ENCODE measurements around the gene DLGAP1.

DNA sequence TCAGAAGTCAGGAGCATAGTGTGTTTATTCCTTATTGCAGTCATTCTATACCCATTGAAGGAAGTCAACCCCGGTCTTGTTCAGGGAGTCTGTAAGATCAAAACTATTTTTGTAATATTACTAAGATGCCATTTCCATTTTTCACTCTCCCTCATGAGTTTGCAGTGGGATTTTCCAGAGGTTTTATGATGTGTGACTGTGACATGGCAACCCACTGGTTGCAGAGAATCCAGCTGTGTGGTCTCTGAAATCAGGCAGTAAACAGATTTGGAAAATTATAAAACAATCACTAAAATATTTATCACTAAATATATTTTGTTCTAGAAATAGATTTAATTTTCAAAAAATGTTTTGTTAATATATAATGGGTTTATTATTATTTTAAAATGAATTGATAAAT is 38.1 kb downstream of the DLGAP1 start:
- TF ChIP-seq, protein P1, sequence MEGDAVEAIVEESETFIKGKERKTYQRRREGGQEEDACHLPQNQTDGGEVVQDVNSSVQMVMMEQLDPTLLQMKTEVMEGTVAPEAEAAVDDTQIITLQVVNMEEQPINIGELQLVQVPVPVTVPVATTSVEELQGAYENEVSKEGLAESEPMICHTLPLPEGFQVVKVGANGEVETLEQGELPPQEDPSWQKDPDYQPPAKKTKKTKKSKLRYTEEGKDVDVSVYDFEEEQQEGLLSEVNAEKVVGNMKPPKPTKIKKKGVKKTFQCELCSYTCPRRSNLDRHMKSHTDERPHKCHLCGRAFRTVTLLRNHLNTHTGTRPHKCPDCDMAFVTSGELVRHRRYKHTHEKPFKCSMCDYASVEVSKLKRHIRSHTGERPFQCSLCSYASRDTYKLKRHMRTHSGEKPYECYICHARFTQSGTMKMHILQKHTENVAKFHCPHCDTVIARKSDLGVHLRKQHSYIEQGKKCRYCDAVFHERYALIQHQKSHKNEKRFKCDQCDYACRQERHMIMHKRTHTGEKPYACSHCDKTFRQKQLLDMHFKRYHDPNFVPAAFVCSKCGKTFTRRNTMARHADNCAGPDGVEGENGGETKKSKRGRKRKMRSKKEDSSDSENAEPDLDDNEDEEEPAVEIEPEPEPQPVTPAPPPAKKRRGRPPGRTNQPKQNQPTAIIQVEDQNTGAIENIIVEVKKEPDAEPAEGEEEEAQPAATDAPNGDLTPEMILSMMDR (IDR thresholded peaks at IDR 0.05) = no peak
- no peak for TF ChIP-seq EZH2 (IDR thresholded peaks at IDR 0.05; ENCODE audit: borderline replicate concordance, insufficient read depth, low read depth, low read length, poor library complexity, severe bottlenecking)
